ENCODE data around the gene PXDN.

DNA sequence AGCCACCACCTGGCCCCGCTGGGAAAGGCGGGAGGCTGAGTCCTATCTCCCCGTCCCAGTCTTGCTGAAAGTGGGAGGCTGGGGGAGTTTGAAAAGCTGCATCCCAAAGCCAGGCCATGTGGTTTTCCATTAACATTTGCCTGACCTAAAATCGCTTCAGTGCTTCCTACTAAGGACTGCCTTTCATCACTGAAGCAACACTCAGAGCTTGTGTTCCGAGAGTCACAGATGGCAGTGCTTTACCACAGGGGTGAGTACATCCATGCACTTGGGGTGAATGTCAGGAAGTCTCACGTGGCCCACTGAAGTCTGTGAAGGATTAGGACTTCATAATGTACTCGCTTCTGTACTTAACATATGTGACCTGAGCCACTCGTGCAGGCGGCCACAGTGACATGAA lies 43.3 kb downstream of the PXDN start:
- TF ChIP-seq, protein P1, sequence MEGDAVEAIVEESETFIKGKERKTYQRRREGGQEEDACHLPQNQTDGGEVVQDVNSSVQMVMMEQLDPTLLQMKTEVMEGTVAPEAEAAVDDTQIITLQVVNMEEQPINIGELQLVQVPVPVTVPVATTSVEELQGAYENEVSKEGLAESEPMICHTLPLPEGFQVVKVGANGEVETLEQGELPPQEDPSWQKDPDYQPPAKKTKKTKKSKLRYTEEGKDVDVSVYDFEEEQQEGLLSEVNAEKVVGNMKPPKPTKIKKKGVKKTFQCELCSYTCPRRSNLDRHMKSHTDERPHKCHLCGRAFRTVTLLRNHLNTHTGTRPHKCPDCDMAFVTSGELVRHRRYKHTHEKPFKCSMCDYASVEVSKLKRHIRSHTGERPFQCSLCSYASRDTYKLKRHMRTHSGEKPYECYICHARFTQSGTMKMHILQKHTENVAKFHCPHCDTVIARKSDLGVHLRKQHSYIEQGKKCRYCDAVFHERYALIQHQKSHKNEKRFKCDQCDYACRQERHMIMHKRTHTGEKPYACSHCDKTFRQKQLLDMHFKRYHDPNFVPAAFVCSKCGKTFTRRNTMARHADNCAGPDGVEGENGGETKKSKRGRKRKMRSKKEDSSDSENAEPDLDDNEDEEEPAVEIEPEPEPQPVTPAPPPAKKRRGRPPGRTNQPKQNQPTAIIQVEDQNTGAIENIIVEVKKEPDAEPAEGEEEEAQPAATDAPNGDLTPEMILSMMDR (conservative IDR thresholded peaks at IDR 0.05) = no peak
- TF ChIP-seq ZFX (IDR thresholded peaks at IDR 0.05) = no peak

All from C4-2B (cell line).